Sigmoid colon (tissue), 4 donors: ENCODE measurements around the gene EPHA1.

Experiments
- CTCF ChIP-seq, 4 experiments: fragments of 450-650 bp in 3 of 4; fragments of 200-600 bp in 1 of 4; IDR thresholded peaks; one replicate each; pipeline ENCODE4 v1.5.1; 2016 to 2019; ENCODE audit warnings: antibody characterized with exemption in 4 of 4, mild to moderate bottlenecking in 3 of 4, moderate library complexity in 2 of 4
- POLR2AphosphoS5 ChIP-seq, 4 donors: sonication (generic); formaldehyde crosslinking; IDR thresholded peaks; one replicate each; pipeline ENCODE4 v1.6.1; 2017; ENCODE audit warnings: antibody characterized with exemption in 4 of 4

- TF ChIP-seq POLR2AphosphoS5 (IDR thresholded peaks at IDR 0.05) (no peak), CTCF (IDR thresholded peaks at IDR 0.05) (no peak)
These were observed 48.8 kb downstream of the EPHA1 start for GRCh38 chr7:143359771-143360353.
